Neural cell (in vitro differentiated cells): ENCODE results near the gene DNAJC6. TPM values are rescaled to one million over a fixed set of nuclear protein-coding genes. Genes with fewer than 3 reads are reported as not detected.

Source experiments
- H2AFZ ChIP-seq: fragments of 200-600, 300-800 bp; sonication (generic), shearing (Covaris generic); 2 replicates; pipeline ENCODE4 v1.6.0; 2014; ENCODE audit warnings: low read depth, mild to moderate bottlenecking, antibody characterized with exemption, low read length, moderate library complexity
- H3F3A ChIP-seq: fragments of 200-600 bp; shearing (Covaris generic); 2 replicates; pipeline ENCODE4 v1.6.1; 2016; ENCODE audit warnings: mild to moderate bottlenecking, moderate library complexity, mixed read lengths, antibody characterized with exemption, low read length; ENCODE audit not compliant: insufficient read depth, poor library complexity, severe bottlenecking
- H3K27ac ChIP-seq: fragments of 200-600, 300-800 bp; sonication (generic), shearing (Covaris generic); 2 replicates; pipeline ENCODE4 v1.5.1; 2014; ENCODE audit warnings: mild to moderate bottlenecking, low read length, moderate library complexity
- H3K27me3 ChIP-seq: fragments of 300-800, 200-600 bp; sonication (generic), shearing (Covaris generic); 2 replicates; pipeline ENCODE4 v1.6.0; 2014; ENCODE audit warnings: mild to moderate bottlenecking, low read depth, low read length, moderate library complexity; ENCODE audit not compliant: insufficient read depth
- H3K36me3 ChIP-seq: fragments of 300-800, 200-600 bp; sonication (generic), shearing (Covaris generic); 2 replicates; pipeline ENCODE4 v1.5.1; 2014; ENCODE audit warnings: mild to moderate bottlenecking, antibody characterized with exemption, low read length, moderate library complexity; ENCODE audit not compliant: insufficient read depth
- H3K4me2 ChIP-seq: fragments of 300-800, 200-600 bp; sonication (generic), shearing (Covaris generic); 2 replicates; pipeline ENCODE4 v1.6.0; 2014; ENCODE audit warnings: mild to moderate bottlenecking, low read length
- H3K4me3 ChIP-seq: fragments of 300-800, 200-600 bp; sonication (generic), shearing (Covaris generic); 2 replicates; pipeline ENCODE4 v1.5.1; 2014; ENCODE audit warnings: mild to moderate bottlenecking, low read length, moderate library complexity
- H3K79me2 ChIP-seq: fragments of 200-600 bp; shearing (Covaris generic); replicated peaks from 2 replicates; pipeline ENCODE4 v1.6.0; 2014; ENCODE audit warnings: mild to moderate bottlenecking, low read length, moderate library complexity; ENCODE audit not compliant: insufficient read depth
- H3K9ac ChIP-seq: fragments of 300-800, 200-600 bp; sonication (generic), shearing (Covaris generic); 2 replicates; pipeline ENCODE4 v1.6.1; 2016; ENCODE audit warnings: mild to moderate bottlenecking, low read length, mixed read lengths
- H3K9me2 ChIP-seq: fragments of 200-600 bp; shearing (Covaris generic); 2 replicates; pipeline ENCODE4 v1.6.1; 2016; ENCODE audit warnings: mild to moderate bottlenecking, low read length, mixed read lengths; ENCODE audit not compliant: insufficient read depth
- H3K9me3 ChIP-seq: fragments of 200-600, 300-800 bp; sonication (generic), shearing (Covaris generic); 2 replicates; pipeline ENCODE4 v1.6.1; 2016; ENCODE audit warnings: mild to moderate bottlenecking, mixed run types, low read length, moderate library complexity, mixed read lengths
- H4K20me1 ChIP-seq: fragments of 200-600 bp; shearing (Covaris generic); 2 replicates; pipeline ENCODE4 v1.6.1; 2016; ENCODE audit warnings: mild to moderate bottlenecking, mixed run types; ENCODE audit not compliant: insufficient read depth
- EP300 ChIP-seq: fragments of 450-650 bp; conservative IDR thresholded peaks from 2 replicates; pipeline ENCODE4 v1.6.1; 2014; ENCODE audit warnings: antibody characterized with exemption, mild to moderate bottlenecking, moderate library complexity; ENCODE audit not compliant: poor library complexity, severe bottlenecking
- EZH2 ChIP-seq: fragments of 200-600, 300-800 bp; shearing (Covaris generic), sonication (generic); IDR thresholded peaks from 2 replicates; pipeline ENCODE4 v1.6.1; 2014; ENCODE audit warnings: antibody characterized with exemption, low read length, borderline replicate concordance, mild to moderate bottlenecking; ENCODE audit not compliant: insufficient read depth, poor library complexity, severe bottlenecking
- MXI1 ChIP-seq: fragments of 450-650 bp; conservative IDR thresholded peaks from 2 replicates; pipeline ENCODE4 v1.6.1; 2014; ENCODE audit warnings: antibody characterized with exemption, mild to moderate bottlenecking; ENCODE audit not compliant: poor library complexity, severe bottlenecking
- POLR2AphosphoS5 ChIP-seq: IDR thresholded peaks from 2 replicates; pipeline ENCODE4 v1.6.1; 2012
- RAD21 ChIP-seq: fragments of 450-650 bp; conservative IDR thresholded peaks from 2 replicates; pipeline ENCODE4 v1.6.1; 2014; ENCODE audit warnings: antibody characterized with exemption, mild to moderate bottlenecking, moderate library complexity
- REST ChIP-seq: IDR thresholded peaks from 2 replicates; pipeline ENCODE4 v1.6.1; 2012; ENCODE audit warnings: borderline replicate concordance
- SMC3 ChIP-seq: fragments of 450-650 bp; conservative IDR thresholded peaks from 2 replicates; pipeline ENCODE4 v1.6.1; 2014; ENCODE audit warnings: antibody characterized with exemption, mild to moderate bottlenecking, moderate library complexity; ENCODE audit not compliant: poor library complexity
- TAF1 ChIP-seq: IDR thresholded peaks from 2 replicates; pipeline ENCODE4 v1.6.1; 2012; ENCODE audit warnings: low read depth
- polyA plus RNA-seq: library from polyadenylated mRNA; depleted of rRNA; stranded (reverse); fragments of >200 nt; gene quantifications from 2 replicates; pipeline ENCODE4 v1.2.3, GENCODE V29; 2014
- TF ChIP-seq, protein P1 (sequence below): fragments of 450-650 bp; IDR thresholded peaks from 2 replicates; pipeline ENCODE4 v1.5.1; 2014; ENCODE audit warnings: antibody characterized with exemption, mild to moderate bottlenecking, moderate library complexity; ENCODE audit not compliant: poor library complexity, severe bottlenecking

Gene DNAJC6
- polyA plus RNA-seq, 1 donor from 2014 or later = 47.1 TPM

DNA sequence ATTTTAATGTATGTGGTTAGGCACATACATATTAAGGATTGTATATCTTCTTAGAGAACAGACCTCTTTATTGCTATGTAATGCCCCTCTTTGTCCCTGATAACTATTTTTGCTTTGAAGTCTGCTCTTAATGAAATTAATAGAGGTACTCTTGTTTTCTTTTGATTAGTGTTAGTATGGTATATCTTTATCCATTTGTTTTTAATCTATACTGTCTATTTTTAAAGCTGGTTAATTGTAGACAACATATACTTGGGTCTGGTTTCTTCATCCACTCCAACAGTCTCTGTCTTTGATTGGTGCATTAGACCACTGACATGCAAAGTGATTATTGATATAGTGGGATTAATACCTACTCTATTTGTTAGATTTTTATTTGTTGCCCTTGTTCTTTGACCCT, 147.1 kb downstream of the DNAJC6 start:
- TF ChIP-seq EZH2 (no peak), TAF1 (no peak), POLR2AphosphoS5 (no peak), REST (no peak), SMC3 (no peak), RAD21 (no peak), MXI1 (no peak), EP300 (no peak)
- TF ChIP-seq, protein P1, sequence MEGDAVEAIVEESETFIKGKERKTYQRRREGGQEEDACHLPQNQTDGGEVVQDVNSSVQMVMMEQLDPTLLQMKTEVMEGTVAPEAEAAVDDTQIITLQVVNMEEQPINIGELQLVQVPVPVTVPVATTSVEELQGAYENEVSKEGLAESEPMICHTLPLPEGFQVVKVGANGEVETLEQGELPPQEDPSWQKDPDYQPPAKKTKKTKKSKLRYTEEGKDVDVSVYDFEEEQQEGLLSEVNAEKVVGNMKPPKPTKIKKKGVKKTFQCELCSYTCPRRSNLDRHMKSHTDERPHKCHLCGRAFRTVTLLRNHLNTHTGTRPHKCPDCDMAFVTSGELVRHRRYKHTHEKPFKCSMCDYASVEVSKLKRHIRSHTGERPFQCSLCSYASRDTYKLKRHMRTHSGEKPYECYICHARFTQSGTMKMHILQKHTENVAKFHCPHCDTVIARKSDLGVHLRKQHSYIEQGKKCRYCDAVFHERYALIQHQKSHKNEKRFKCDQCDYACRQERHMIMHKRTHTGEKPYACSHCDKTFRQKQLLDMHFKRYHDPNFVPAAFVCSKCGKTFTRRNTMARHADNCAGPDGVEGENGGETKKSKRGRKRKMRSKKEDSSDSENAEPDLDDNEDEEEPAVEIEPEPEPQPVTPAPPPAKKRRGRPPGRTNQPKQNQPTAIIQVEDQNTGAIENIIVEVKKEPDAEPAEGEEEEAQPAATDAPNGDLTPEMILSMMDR = no peak
- Histone ChIP-seq H4K20me1 (no peaks in the 10 kb centered on the region), H3K4me2 (no peak overlapping the region), H3K9me2 (no peaks in the 10 kb centered on the region), H3K9ac (no peak overlapping the region), H3K27ac (no peak overlapping the region), H3F3A (no peaks in the 10 kb centered on the region), H3K27me3 (no peaks in the 10 kb centered on the region), H3K79me2 (no peaks in the 10 kb centered on the region), H3K9me3 (no peaks in the 10 kb centered on the region), H3K4me3 (no peak overlapping the region), H2AFZ (no peak overlapping the region), H3K36me3 (no peaks in the 10 kb centered on the region)

- H3K27me3 ChIP-seq = no peaks in the 10 kb centered on the region
- H3K4me3 ChIP-seq = no peak overlapping the region
- H3K9me3 ChIP-seq = no peaks in the 10 kb centered on the region
- H2AFZ ChIP-seq = no peak overlapping the region
- TF ChIP-seq MXI1 (no peak), POLR2AphosphoS5 (no peak), EP300 (no peak), TAF1 (no peak), REST (no peak), SMC3 (no peak), EZH2 (no peak), RAD21 (no peak)
- TF ChIP-seq, protein P1 = no peak
- no peak overlapping the region for H3K4me2 ChIP-seq
- H3K9me2 ChIP-seq = no peaks in the 10 kb centered on the region
- no peaks in the 10 kb centered on the region for H3K79me2 ChIP-seq
- no peak overlapping the region for H3K9ac ChIP-seq
- H4K20me1 ChIP-seq = no peaks in the 10 kb centered on the region
- no peaks in the 10 kb centered on the region for H3K36me3 ChIP-seq
- H3F3A ChIP-seq = no peaks in the 10 kb centered on the region
- no peak overlapping the region for H3K27ac ChIP-seq
Observed at GRCh38 chr1:65457868-65458267, 148.5 kb downstream of the DNAJC6 start.
